ENCODE results near the gene TLR4. TPM values are rescaled to one million over a fixed set of nuclear protein-coding genes. Genes with fewer than 3 reads are reported as not detected.

TLR4 gene
- total and polyA plus RNA-seq, 10 of the 15 experiments (the other 5 are each of a cell fraction or from before 2014, with no cell fraction given) = 0.03 to 0.50 (median 0.16) TPM

GRCh38 chr9:117720987-117721386, 16.8 kb downstream of the TLR4 start:
- ChIA-PET CTCF (interaction anchor here (0.7 kb wide), 2 partner anchors 13 to 228 kb away, joined by 3 read pairs; no protein-coding TSS in a partner anchor), SMC1A (ENCODE audit: uncharacterized antibody, unreplicated experiment) (no interaction called here), RAD21 (ENCODE audit: unreplicated experiment) (no interaction called here), POLR2A (no interaction called here)
- H3K4me1 ChIP-seq (ENCODE audit: control insufficient read depth, insufficient read depth, low read length) = peaks cover 7% of the 10 kb centered on the region; the same call in 1 of the 2 replicates
- H4K20me1 ChIP-seq (ENCODE audit: control insufficient read depth, insufficient read depth) = no peaks in the 10 kb centered on the region
- DNase-seq (ENCODE audit: low read depth, low spot score) = no peak
- H3K4me3 ChIP-seq = no peak overlapping the region
- ATAC-seq = no peak
- in situ Hi-C loops (cut with MboI) (no loop called here), intact Hi-C loops (cut with micrococcal nuclease; ENCODE audit: unreplicated experiment) (no loop called here)
- no peaks in the 10 kb centered on the region for H3K27me3 ChIP-seq (replicated peaks in 1 of 2; ENCODE audit: control insufficient read depth in 2 of 2, insufficient read depth in 2 of 2, low read length in 1 of 2)
- no peak for FAIRE-seq
- no peak overlapping the region for H3K9ac ChIP-seq (ENCODE audit: control insufficient read depth, insufficient read depth, low read length)
- H3K27ac ChIP-seq (ENCODE audit: control insufficient read depth, insufficient read depth) = no peak overlapping the region
- H2AFZ ChIP-seq (ENCODE audit: control insufficient read depth, low read depth, low read length) = no peak overlapping the region
- no peaks in the 10 kb centered on the region for H3K36me3 ChIP-seq (ENCODE audit: control insufficient read depth in 2 of 2, insufficient read depth in 2 of 2, low read length in 1 of 2)
- no TSS peak for BruUV-seq (replicated peaks)
- no peaks in the 10 kb centered on the region for H3K9me3 ChIP-seq (replicated peaks; ENCODE audit: control insufficient read depth, insufficient read depth, low read length)
- 75% methylated on average over 2 of the region's 2 CpGs for WGBS (ENCODE audit: insufficient coverage, insufficient replicate concordance, low lambda C conversion rate, missing lambda C conversion rate)
- no peak overlapping the region for H3K4me2 ChIP-seq (ENCODE audit: control insufficient read depth, insufficient read depth)
- H3K79me2 ChIP-seq (ENCODE audit: control insufficient read depth, insufficient read depth, low read length) = no peaks in the 10 kb centered on the region
- no peak for TF ChIP-seq DPF2 (IDR thresholded peaks at IDR 0.05)
- no peak for TF ChIP-seq CUX1 (IDR thresholded peaks at IDR 0.05; ENCODE audit: insufficient replicate concordance, low read depth, low read length)
- no peak for TF ChIP-seq CBX5 (IDR thresholded peaks at IDR 0.05; ENCODE audit: low read depth)
- no peak for TF ChIP-seq NFYA (IDR thresholded peaks at IDR 0.05; ENCODE audit: borderline replicate concordance, low read depth, low read length)
- TF ChIP-seq PAX8 (IDR thresholded peaks at IDR 0.05) = no peak
- TF ChIP-seq ZBTB40 (IDR thresholded peaks at IDR 0.05; ENCODE audit: borderline replicate concordance) = no peak
- no peak for TF ChIP-seq JUNB (IDR thresholded peaks at IDR 0.05)
- TF ChIP-seq CREM (IDR thresholded peaks at IDR 0.05; ENCODE audit: low read depth) = no peak
- TF ChIP-seq BRCA1 (IDR thresholded peaks at IDR 0.05; ENCODE audit: low read depth, low read length) = no peak
- no peak for TF ChIP-seq LARP7 (IDR thresholded peaks at IDR 0.05)
- no peak for TF ChIP-seq IRF3 (IDR thresholded peaks at IDR 0.05)
- no peak for TF ChIP-seq BCL11A (IDR thresholded peaks at IDR 0.05; ENCODE audit: low read depth, low read length)
- TF ChIP-seq STAT3 (IDR thresholded peaks at IDR 0.05; ENCODE audit: low read depth, low read length) = no peak
- no peak for TF ChIP-seq HDGF (IDR thresholded peaks at IDR 0.05)
- no peak for TF ChIP-seq PKNOX1 (IDR thresholded peaks at IDR 0.05)
- no peak for TF ChIP-seq ZNF274 (IDR thresholded peaks at IDR 0.05; ENCODE audit: insufficient read depth, insufficient read length)

Data from GM12878 (cell line).